Endothelial cell of umbilical vein (primary cell): ENCODE data around the gene NR2C2. TPM values are rescaled to one million over a fixed set of nuclear protein-coding genes. Genes with fewer than 3 reads are reported as not detected.

ENCODE experiments used
- BruUV-seq: library from RNA; stranded (reverse); fragments of 400-500 nt; replicated peaks from 2 replicates; lab custom pipeline; 2021; lab: Mats Ljungman, UMichigan
- CTCF ChIA-PET: fragments of 300-600, 350-600 bp; sonication (Branson Sonifier 250); formaldehyde crosslinking; loops from one replicate; lab custom pipeline; 2021; ENCODE audit warnings: antibody characterized with exemption, inconsistent platforms; lab: Charles Lee
- POLR2A ChIA-PET: fragments of 300-600, 350-600 bp; sonication (Branson Sonifier 250); formaldehyde crosslinking; loops from one replicate; lab custom pipeline; 2021; ENCODE audit warnings: antibody characterized with exemption, inconsistent platforms; lab: Charles Lee
- DNase-seq: peaks from one replicate; pipeline ENCODE4 v3.0.0-alpha.2; 2011; ENCODE audit warnings: low read depth, low spot score
- FAIRE-seq: peaks from 2 replicates; lab custom pipeline; 2011; peaks lifted over from hg19 to GRCh38; lab: Jason Lieb, UNC
- H2AFZ ChIP-seq: 2 replicates; pipeline ENCODE4 v1.6.0; 2012; ENCODE audit warnings: low read depth, low read length, control low read depth, inconsistent platforms
- H3K27ac ChIP-seq: 2 replicates; pipeline ENCODE4 v1.5.1; 2011; ENCODE audit warnings: low read depth, mild to moderate bottlenecking, control low read depth, low read length, moderate library complexity; ENCODE audit not compliant: insufficient read depth
- H3K27me3 ChIP-seq, 2 experiments: 2 replicates each; pipeline versions ENCODE4 v1.6.0 to v1.6.1; 2011; ENCODE audit warnings: low read length in 2 of 2, mixed read lengths in 1 of 2; ENCODE audit not compliant: control insufficient read depth in 2 of 2, insufficient read depth in 2 of 2
- H3K36me3 ChIP-seq, 2 experiments: 2 replicates in 1 of 2; 3 replicates in 1 of 2; pipeline ENCODE4 v1.5.1; 2011; ENCODE audit warnings: low read length in 2 of 2, mild to moderate bottlenecking in 1 of 2, moderate library complexity in 1 of 2; ENCODE audit not compliant: control insufficient read depth in 2 of 2, insufficient read depth in 2 of 2; ENCODE audit errors: extremely low read depth in 1 of 2
- H3K4me1 ChIP-seq: 3 replicates; pipeline ENCODE4 v1.5.1; 2011; ENCODE audit warnings: mild to moderate bottlenecking, low read length; ENCODE audit not compliant: control insufficient read depth, insufficient read depth; ENCODE audit errors: extremely low read depth
- H3K4me2 ChIP-seq: 2 replicates; pipeline ENCODE4 v1.6.1; 2011; ENCODE audit warnings: low read length, control low read depth, mixed read lengths; ENCODE audit not compliant: insufficient read depth
- H3K4me3 ChIP-seq, 3 experiments: fragments of 200-600 bp in 1 of 3; sonication (generic), shearing (Covaris generic) in 1 of 3; replicated peaks in 1 of 3; 2 replicates each; pipeline ENCODE4 v1.5.1; 2011 to 2016; ENCODE audit warnings: control low read depth in 3 of 3, low read length in 3 of 3, mild to moderate bottlenecking in 2 of 3, inconsistent platforms in 1 of 3, low read depth in 1 of 3, moderate library complexity in 1 of 3; ENCODE audit not compliant: insufficient read depth in 1 of 3
- H3K79me2 ChIP-seq: 2 replicates; pipeline ENCODE4 v1.6.0; 2012; ENCODE audit warnings: low read length, inconsistent platforms; ENCODE audit not compliant: control insufficient read depth, insufficient read depth
- H3K9ac ChIP-seq: replicated peaks from 2 replicates; pipeline ENCODE3; 2011; ENCODE audit warnings: low read length, control low read depth; ENCODE audit not compliant: insufficient read depth; ENCODE audit errors: extremely low read depth
- H3K9me1 ChIP-seq: replicated peaks from 3 replicates; pipeline ENCODE4 v1.6.0; 2011; ENCODE audit warnings: mild to moderate bottlenecking, low read length; ENCODE audit not compliant: control insufficient read depth, insufficient read depth; ENCODE audit errors: extremely low read depth
- H3K9me3 ChIP-seq: replicated peaks from 2 replicates; pipeline ENCODE4 v1.5.1; 2012; ENCODE audit warnings: low read length, inconsistent platforms; ENCODE audit not compliant: control insufficient read depth, insufficient read depth
- H4K20me1 ChIP-seq: replicated peaks from 2 replicates; pipeline ENCODE3; 2011; ENCODE audit warnings: mild to moderate bottlenecking, low read length; ENCODE audit not compliant: control insufficient read depth, insufficient read depth; ENCODE audit errors: extremely low read depth
- CTCF ChIP-seq, 2 donors: IDR thresholded peaks; 1 replicate in 1 of 2; 2 replicates in 1 of 2; pipeline ENCODE4 v1.5.1; 2011; ENCODE audit warnings: low read length in 2 of 2, mild to moderate bottlenecking in 2 of 2, moderate library complexity in 2 of 2, control low read depth in 1 of 2, inconsistent platforms in 1 of 2, low read depth in 1 of 2; ENCODE audit not compliant: insufficient read depth in 1 of 2; ENCODE audit errors: extremely low read depth in 1 of 2
- EZH2 ChIP-seq: IDR thresholded peaks from 2 replicates; pipeline ENCODE4 v1.6.1; 2012; ENCODE audit warnings: borderline replicate concordance, low read depth, mild to moderate bottlenecking, moderate library complexity, low read length, inconsistent platforms; ENCODE audit not compliant: severe bottlenecking
- FOS ChIP-seq: IDR thresholded peaks from 2 replicates; pipeline ENCODE4 v1.6.1; 2011; ENCODE audit warnings: mild to moderate bottlenecking, low read length, moderate library complexity, borderline replicate concordance; ENCODE audit not compliant: insufficient read depth
- JUN ChIP-seq: IDR thresholded peaks from 2 replicates; pipeline ENCODE4 v1.6.1; 2011; ENCODE audit warnings: borderline replicate concordance, low read depth; ENCODE audit not compliant: insufficient read length, insufficient read depth
- MAX ChIP-seq: IDR thresholded peaks from 2 replicates; pipeline ENCODE4 v1.6.1; 2011; ENCODE audit not compliant: insufficient read depth, insufficient read length
- MYC ChIP-seq: IDR thresholded peaks from one replicate; pipeline ENCODE4 v1.6.1; 2011; ENCODE audit warnings: mild to moderate bottlenecking, low read depth, low read length
- POLR2A ChIP-seq: IDR thresholded peaks from 2 replicates; pipeline ENCODE4 v1.6.1; 2012; ENCODE audit warnings: low read depth, mild to moderate bottlenecking, control low read depth, low read length
- POLR2AphosphoS5 ChIP-seq: IDR thresholded peaks from 2 replicates; pipeline ENCODE4 v1.6.1; 2012; ENCODE audit warnings: low read depth, mild to moderate bottlenecking, control low read depth, low read length, moderate library complexity; ENCODE audit not compliant: insufficient read depth
- dilution Hi-C: fragments of 300-500 bp; cut with MboI; formaldehyde crosslinking; loops from one replicate; pipeline ENCODE4 v1.15.0; 2019; ENCODE audit warnings: low sequenced_read_pairs; ENCODE audit not compliant: extremely low pct_ligation_motif_present
- intact Hi-C: fragments of 100-400 bp; cut with micrococcal nuclease; formaldehyde crosslinking; loops from one replicate; pipeline ENCODE4 v1.10.0; 2022
- polyA plus RNA-seq, 4 experiments: library from polyadenylated mRNA; depleted of rRNA in 3 of 4; stranded (reverse) in 3 of 4; unstranded in 1 of 4; fragments of >200 nt; gene quantifications; 2 replicates each; pipeline versions ENCODE4 v1.2.1 to v1.2.3, GENCODE V29; 2011 to 2012; ENCODE audit warnings: missing spikeins in 1 of 4
- total RNA-seq: library from RNA; stranded (reverse); gene quantifications from 2 replicates; pipeline ENCODE4 v1.2.3, GENCODE V29; 2021

Gene NR2C2
- total and polyA plus RNA-seq, 2 donors (not counting 3 experiments of a cell fraction or from before 2014, with no cell fraction given): 20.3 to 59.8 TPM

GRCh38 chr3:14929310-14930074, 17.9 kb upstream of the NR2C2 start:
- intact Hi-C loops: no loop called here
- Histone ChIP-seq H3K36me3 (peaks cover 24 to 44% of the 10 kb centered on the region in 2 experiments), H3K4me1 (no peaks in the 10 kb centered on the region), H3K27ac (no peak overlapping the region), H3K79me2 (no peaks in the 10 kb centered on the region), H3K9ac (no peak overlapping the region), H3K9me1 (no peaks in the 10 kb centered on the region), H2AFZ (no peak overlapping the region), H3K4me3 (no peak overlapping the region), H3K9me3 (no peaks in the 10 kb centered on the region), H3K27me3 (no peaks in the 10 kb centered on the region), H4K20me1 (no peaks in the 10 kb centered on the region), H3K4me2 (no peak overlapping the region)
- no peak for DNase-seq
- CTCF ChIA-PET: no interaction called here
- FAIRE-seq: no peak
- BruUV-seq: no TSS peak
- POLR2A ChIA-PET: no interaction called here
- no peak for TF ChIP-seq CTCF (IDR thresholded peaks at IDR 0.05; ENCODE audit: extremely low read depth in 1 of 2, insufficient read depth in 1 of 2, low read depth in 1 of 2, low read length in 2 of 2)
- no peak for TF ChIP-seq JUN
- no peak for TF ChIP-seq MAX
- TF ChIP-seq FOS: no peak
- no peak for TF ChIP-seq MYC
- no peak for TF ChIP-seq POLR2A
- no peak for TF ChIP-seq EZH2
- TF ChIP-seq POLR2AphosphoS5: no peak
- dilution Hi-C loops: no loop called here
